Measurements from ENCODE around the gene ILF3.

GRCh38 chr19:10615429-10616023 is 38.6 kb upstream of the ILF3 start:
- TF ChIP-seq CTCF (conservative IDR thresholded peaks at IDR 0.05; ENCODE audit: low read length): no peak
- TF ChIP-seq EZH2phosphoT487 (IDR thresholded peaks at IDR 0.05; ENCODE audit: borderline replicate concordance, low read depth, low read length): no peak

Measured in OCI-LY7 (cell line).